ENCODE results near the gene STRIP2.
A peak's percentile ranks its signal among the peaks of the same experiment; 100 is the strongest.
"Not testable (repeated sequence)": the region's sequence is repeated elsewhere in the genome, so short reads cannot be mapped to it uniquely, and the experiment has no call there.

The STRIP2 gene

DNA sequence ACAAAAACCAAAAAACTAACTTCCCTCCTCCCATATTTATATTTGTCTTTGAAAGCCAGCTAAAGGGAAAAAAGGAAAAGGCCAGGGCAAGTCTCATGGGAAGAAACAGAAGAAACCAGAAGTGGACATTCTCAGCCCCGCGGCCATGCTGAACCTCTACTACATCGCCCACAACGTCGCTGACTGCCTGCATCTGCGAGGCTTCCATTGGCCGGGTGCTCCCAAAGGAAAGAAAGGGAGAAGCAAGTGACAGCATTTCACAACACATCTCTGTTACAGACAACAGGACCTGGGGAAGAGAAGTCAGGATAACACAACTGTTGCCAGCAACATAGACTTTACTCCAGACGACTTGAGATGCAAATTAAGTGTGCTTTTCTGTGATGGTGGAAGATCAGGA is 78.0 kb downstream of the STRIP2 start:
- H2AFZ ChIP-seq (ENCODE audit: low read length, unreplicated experiment) = peak overlapping the region; percentile 3
- H3K27ac ChIP-seq (ENCODE audit: low read depth, low read length) = no peak overlapping the region
- no peaks in the 10 kb centered on the region for H3K27me3 ChIP-seq (ENCODE audit: insufficient read depth, low read length)
- H3K36me3 ChIP-seq (ENCODE audit: insufficient read depth, low read length) = no peaks in the 10 kb centered on the region
- H3K79me2 ChIP-seq (ENCODE audit: control insufficient read depth, insufficient read depth, low read length, unreplicated experiment) = no peaks in the 10 kb centered on the region
- H3K4me3 ChIP-seq (ENCODE audit: low read depth, low read length) = no peak overlapping the region
- no peaks in the 10 kb centered on the region for H3K4me1 ChIP-seq (ENCODE audit: control insufficient read depth, insufficient read depth, low read length, unreplicated experiment)

DNA sequence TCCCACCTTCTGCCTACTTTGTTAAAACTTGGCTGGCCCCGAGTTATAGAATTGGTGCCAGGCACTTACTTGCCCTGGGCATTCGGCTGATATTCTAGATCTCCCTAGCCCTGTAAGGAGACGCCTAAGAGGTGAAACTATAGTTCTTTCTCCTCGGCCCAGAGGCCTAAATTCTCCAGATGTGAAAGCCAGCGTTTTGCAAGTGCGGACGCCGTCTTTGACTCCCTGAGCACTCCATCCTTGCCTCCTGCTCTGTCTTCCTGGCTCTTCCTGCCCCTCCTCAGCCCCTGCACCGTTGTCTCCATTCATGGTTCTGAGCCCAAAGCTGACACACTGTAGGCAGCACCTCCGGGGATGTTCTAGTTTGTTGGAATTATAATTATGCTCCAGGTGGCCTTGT is 79.3 kb downstream of the STRIP2 start:
- no peaks in the 10 kb centered on the region for H3K27me3 ChIP-seq (ENCODE audit: insufficient read depth, low read length)
- no peaks in the 10 kb centered on the region for H3K79me2 ChIP-seq (ENCODE audit: control insufficient read depth, insufficient read depth, low read length, unreplicated experiment)
- no peaks in the 10 kb centered on the region for H3K36me3 ChIP-seq (ENCODE audit: insufficient read depth, low read length)
- no peak overlapping the region for H3K4me3 ChIP-seq (ENCODE audit: low read depth, low read length)
- no peak overlapping the region for H3K27ac ChIP-seq (ENCODE audit: low read depth, low read length)
- no peak overlapping the region for H2AFZ ChIP-seq (ENCODE audit: low read length, unreplicated experiment)
- H3K4me1 ChIP-seq (ENCODE audit: control insufficient read depth, insufficient read depth, low read length, unreplicated experiment) = no peaks in the 10 kb centered on the region

DNA sequence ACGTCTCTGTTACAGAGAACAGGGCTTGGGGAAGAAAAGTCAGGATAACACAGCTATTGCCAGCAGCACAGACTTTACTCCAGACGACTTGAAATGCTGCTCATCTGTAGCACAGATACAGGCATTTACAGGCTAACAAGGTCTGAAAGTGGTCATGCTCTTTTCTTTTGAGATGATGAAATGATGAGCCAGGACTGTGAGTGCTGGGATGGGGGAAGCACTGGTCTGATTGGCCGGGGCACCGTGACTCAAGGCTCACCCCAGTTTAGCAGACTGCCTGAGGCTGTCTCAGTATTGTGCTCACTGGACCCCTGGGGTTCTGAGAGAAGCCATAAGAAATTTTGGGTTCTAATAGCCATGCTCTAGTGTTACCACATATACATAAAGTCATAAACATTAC is 80.5 kb downstream of the STRIP2 start:
- Histone ChIP-seq H3K4me1 (ENCODE audit: control insufficient read depth, insufficient read depth, low read length, unreplicated experiment) (no peaks in the 10 kb centered on the region), H3K79me2 (ENCODE audit: control insufficient read depth, insufficient read depth, low read length, unreplicated experiment) (no peaks in the 10 kb centered on the region), H3K36me3 (ENCODE audit: insufficient read depth, low read length) (no peaks in the 10 kb centered on the region), H3K27ac (ENCODE audit: low read depth, low read length) (no peak overlapping the region), H3K4me3 (ENCODE audit: low read depth, low read length) (no peak overlapping the region), H2AFZ (ENCODE audit: low read length, unreplicated experiment) (no peak overlapping the region), H3K27me3 (ENCODE audit: insufficient read depth, low read length) (0 out of 2 replicates have a peak, but pooled peaks cover 2% of the 10 kb centered on the region)

DNA sequence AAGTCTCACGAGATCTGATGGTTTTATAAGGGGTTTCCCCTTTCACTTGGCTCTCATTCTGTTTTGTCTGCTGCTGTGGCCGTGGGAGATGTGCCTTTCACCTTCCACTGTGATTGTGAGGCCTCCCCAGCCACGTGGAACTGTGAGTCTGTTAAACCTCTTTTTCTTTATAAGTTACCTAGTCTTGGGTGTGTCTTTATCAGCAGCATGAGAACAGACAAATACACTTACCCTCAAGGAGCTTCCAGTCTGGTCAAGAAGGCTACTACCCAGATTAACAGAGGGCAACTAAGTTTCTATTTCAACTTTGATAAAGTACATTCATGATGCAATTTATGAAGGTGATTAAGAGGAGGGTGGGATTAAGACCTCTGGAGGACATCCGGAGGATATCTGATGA is 81.1 kb downstream of the STRIP2 start:
- H3K4me1 ChIP-seq (ENCODE audit: control insufficient read depth, insufficient read depth, low read length, unreplicated experiment) = no peaks in the 10 kb centered on the region
- no peak overlapping the region for H3K4me3 ChIP-seq (ENCODE audit: low read depth, low read length)
- H3K79me2 ChIP-seq (ENCODE audit: control insufficient read depth, insufficient read depth, low read length, unreplicated experiment) = no peaks in the 10 kb centered on the region
- H2AFZ ChIP-seq (ENCODE audit: low read length, unreplicated experiment) = no peak overlapping the region
- H3K27me3 ChIP-seq (ENCODE audit: insufficient read depth, low read length) = 0 out of 2 replicates have a peak, but pooled peaks cover 4% of the 10 kb centered on the region
- H3K36me3 ChIP-seq (ENCODE audit: insufficient read depth, low read length) = no peaks in the 10 kb centered on the region
- no peak overlapping the region for H3K27ac ChIP-seq (ENCODE audit: low read depth, low read length)

DNA sequence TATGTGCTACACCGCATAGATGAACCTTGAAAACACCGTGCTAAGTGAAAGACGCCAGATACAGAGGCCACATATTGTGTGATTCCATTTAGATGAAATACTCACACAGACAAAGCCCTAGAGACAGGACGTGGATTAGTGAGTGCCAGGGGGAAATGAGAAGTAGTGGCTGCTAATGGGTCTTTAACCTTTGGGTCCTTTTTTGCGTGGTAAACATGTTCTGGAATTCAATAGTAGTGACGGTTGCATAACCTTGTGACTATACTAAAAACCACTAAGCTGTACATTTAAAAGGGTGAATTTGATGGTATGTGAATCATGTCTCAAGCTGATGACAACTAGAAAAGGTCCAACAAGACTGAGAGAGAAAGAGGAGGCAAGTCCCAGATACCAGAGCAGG is 83.7 kb downstream of the STRIP2 start:
- no peak overlapping the region for H3K27ac ChIP-seq (ENCODE audit: low read depth, low read length)
- no peaks in the 10 kb centered on the region for H3K36me3 ChIP-seq (ENCODE audit: insufficient read depth, low read length)
- H3K79me2 ChIP-seq (ENCODE audit: control insufficient read depth, insufficient read depth, low read length, unreplicated experiment) = no peaks in the 10 kb centered on the region

DNA sequence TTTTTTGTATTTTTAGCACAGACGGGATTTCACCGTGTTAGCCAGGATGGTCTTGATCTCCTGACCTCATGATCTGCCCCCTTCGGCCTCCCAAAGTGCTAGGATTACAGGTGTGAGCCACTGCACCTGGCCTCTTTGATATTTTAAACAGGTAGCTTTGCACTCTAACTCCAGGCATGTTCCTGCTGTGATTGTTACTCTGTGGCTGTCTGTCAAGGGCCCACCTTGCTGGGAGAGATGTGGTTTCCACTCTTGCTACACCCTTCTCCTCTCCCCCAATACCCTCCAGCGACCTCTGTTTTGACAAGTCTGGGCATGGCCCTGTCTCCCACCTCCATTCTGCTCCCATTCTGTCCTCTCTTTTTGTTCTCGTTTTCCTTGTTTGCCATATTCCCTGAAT is 85.2 kb downstream of the STRIP2 start:
- Histone ChIP-seq H3K4me3 (ENCODE audit: low read depth, low read length) (no peak overlapping the region), H3K79me2 (ENCODE audit: control insufficient read depth, insufficient read depth, low read length, unreplicated experiment) (no peaks in the 10 kb centered on the region), H3K27ac (ENCODE audit: low read depth, low read length) (no peak overlapping the region), H3K36me3 (ENCODE audit: insufficient read depth, low read length) (no peaks in the 10 kb centered on the region), H3K27me3 (ENCODE audit: insufficient read depth, low read length) (peaks cover 16% of the 10 kb centered on the region), H2AFZ (ENCODE audit: low read length, unreplicated experiment) (no peak overlapping the region), H3K4me1 (ENCODE audit: control insufficient read depth, insufficient read depth, low read length, unreplicated experiment) (no peaks in the 10 kb centered on the region)

More for the DNA sequence above, 83.7 kb downstream of the STRIP2 start:
- Histone ChIP-seq H3K27me3 (ENCODE audit: insufficient read depth, low read length) (peaks cover 15% of the 10 kb centered on the region), H3K4me1 (ENCODE audit: control insufficient read depth, insufficient read depth, low read length, unreplicated experiment) (no peaks in the 10 kb centered on the region), H3K4me3 (ENCODE audit: low read depth, low read length) (no peak overlapping the region), H2AFZ (ENCODE audit: low read length, unreplicated experiment) (no peak overlapping the region)

DNA sequence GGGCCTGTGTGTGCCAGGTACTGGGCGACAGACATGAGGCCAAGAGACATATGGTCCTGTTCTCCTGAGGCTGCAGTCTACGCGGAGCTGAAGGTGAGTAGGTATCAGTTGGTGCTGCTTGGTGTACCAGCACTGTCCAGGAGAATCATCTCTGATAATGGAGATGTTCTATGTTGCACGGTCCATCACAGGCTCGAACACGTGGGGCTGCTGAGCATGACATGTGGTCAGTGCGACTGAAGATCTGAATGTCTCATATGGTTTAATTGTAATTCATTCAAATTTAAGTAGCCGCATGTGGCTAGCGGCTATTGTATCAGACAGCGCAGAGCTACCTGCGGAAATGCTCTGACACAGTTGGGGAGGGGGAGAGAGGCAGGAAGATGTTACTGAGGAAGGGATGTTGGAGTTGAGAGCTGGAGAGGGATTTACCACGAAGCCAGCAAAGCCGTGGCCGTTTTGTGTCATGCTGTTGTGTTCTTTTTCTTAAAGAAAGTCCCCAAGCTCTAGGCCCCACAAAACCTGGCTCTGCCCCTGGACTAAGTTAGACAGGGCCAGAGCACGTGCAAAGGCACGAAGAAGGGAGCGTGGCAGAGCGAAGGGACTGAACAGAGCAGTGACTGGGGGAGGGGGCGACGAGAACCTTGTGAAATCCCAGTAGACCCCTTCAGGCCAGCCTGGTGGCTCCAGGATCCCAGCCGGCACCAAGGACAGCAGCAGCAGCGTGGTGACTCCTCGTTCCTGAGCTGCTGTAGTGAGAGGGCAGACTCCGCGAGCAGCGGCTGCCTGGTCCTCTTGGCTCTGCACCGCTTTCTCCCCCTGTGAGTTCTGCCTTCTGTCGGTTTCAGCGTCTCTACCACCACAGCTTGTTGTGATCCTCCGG is 88.1 kb downstream of the STRIP2 start:
- no peaks in the 10 kb centered on the region for H3K79me2 ChIP-seq (ENCODE audit: control insufficient read depth, insufficient read depth, low read length, unreplicated experiment)
- H3K27me3 ChIP-seq (ENCODE audit: insufficient read depth, low read length) = peaks cover 16% of the 10 kb centered on the region
- H2AFZ ChIP-seq (ENCODE audit: low read length, unreplicated experiment) = no peak overlapping the region
- no peaks in the 10 kb centered on the region for H3K4me1 ChIP-seq (ENCODE audit: control insufficient read depth, insufficient read depth, low read length, unreplicated experiment)
- H3K4me3 ChIP-seq (ENCODE audit: low read depth, low read length) = no peak overlapping the region
- H3K27ac ChIP-seq (ENCODE audit: low read depth, low read length) = no peak overlapping the region
- no peaks in the 10 kb centered on the region for H3K36me3 ChIP-seq (ENCODE audit: insufficient read depth, low read length)

DNA sequence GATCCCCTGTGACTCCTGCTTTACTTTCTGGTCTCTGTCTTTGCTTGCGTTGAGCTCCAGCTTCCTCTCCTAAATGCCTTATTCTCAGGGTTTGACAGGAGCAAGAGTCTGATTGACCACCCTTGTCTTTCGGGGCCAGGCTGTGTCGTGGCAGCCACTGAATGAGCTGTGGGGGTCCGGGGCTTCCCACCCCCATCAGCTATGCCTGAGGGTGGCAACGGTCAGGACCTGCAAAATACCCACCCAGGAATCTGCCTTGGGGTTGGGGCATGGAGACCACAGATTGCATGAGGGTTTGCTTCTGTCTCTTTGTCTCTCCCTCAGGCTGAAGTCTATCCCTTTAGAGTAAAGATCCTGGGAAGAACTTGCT is 88.7 kb downstream of the STRIP2 start:
- Histone ChIP-seq H3K36me3 (ENCODE audit: insufficient read depth, low read length) (no peaks in the 10 kb centered on the region), H3K27ac (ENCODE audit: low read depth, low read length) (no peak overlapping the region), H3K27me3 (ENCODE audit: insufficient read depth, low read length) (peaks cover 16% of the 10 kb centered on the region), H3K79me2 (ENCODE audit: control insufficient read depth, insufficient read depth, low read length, unreplicated experiment) (no peaks in the 10 kb centered on the region), H3K4me3 (ENCODE audit: low read depth, low read length) (no peak overlapping the region), H3K4me1 (ENCODE audit: control insufficient read depth, insufficient read depth, low read length, unreplicated experiment) (no peaks in the 10 kb centered on the region), H2AFZ (ENCODE audit: low read length, unreplicated experiment) (no peak overlapping the region)

DNA sequence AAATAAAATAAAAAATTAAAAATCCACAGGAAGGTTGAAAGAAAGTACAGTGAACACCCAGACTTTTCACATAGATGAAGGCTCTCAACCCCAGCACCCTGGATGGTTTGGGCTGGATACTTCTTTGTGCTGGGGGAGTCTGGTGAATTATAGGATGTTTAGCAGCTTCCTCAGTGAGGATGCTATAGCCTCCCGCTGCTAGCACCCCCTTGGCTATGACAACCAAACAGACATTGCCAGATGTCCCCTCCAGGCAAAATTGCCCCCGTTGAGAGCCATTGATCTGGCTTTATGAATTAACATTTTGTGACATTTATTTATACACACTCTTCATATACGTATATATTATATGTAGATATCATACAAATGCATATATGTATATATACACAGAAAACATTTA is 89.7 kb downstream of the STRIP2 start:
- Histone ChIP-seq H3K27ac (ENCODE audit: low read depth, low read length) (no peak overlapping the region), H2AFZ (ENCODE audit: low read length, unreplicated experiment) (no peak overlapping the region), H3K27me3 (ENCODE audit: insufficient read depth, low read length) (peaks cover 16% of the 10 kb centered on the region), H3K79me2 (ENCODE audit: control insufficient read depth, insufficient read depth, low read length, unreplicated experiment) (no peaks in the 10 kb centered on the region), H3K4me1 (ENCODE audit: control insufficient read depth, insufficient read depth, low read length, unreplicated experiment) (no peaks in the 10 kb centered on the region), H3K36me3 (ENCODE audit: insufficient read depth, low read length) (no peaks in the 10 kb centered on the region), H3K4me3 (ENCODE audit: low read depth, low read length) (no peak overlapping the region)

DNA sequence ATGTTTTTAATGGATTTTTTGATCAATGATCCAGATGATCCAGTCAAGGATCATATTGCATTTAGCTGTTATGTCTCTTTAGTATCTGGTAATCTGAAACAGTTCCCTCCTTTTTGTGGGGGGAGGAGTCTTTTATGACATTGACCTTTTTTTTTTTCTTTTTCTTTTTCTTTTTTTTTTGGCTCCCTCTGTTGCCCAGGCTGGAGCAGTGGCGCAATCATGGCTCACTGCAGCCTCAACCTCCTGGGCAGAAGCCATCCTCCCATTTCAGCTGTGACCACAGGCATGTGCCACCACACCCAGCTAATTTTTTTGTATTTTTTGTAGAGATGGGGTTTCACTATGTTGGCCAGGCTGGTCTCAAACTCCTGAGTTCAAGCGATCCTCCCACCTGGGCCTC is 90.2 kb downstream of the STRIP2 start:
- H3K27me3 ChIP-seq (ENCODE audit: insufficient read depth, low read length) = peaks cover 16% of the 10 kb centered on the region
- H3K79me2 ChIP-seq (ENCODE audit: control insufficient read depth, insufficient read depth, low read length, unreplicated experiment); H3K4me1 ChIP-seq (ENCODE audit: control insufficient read depth, insufficient read depth, low read length, unreplicated experiment); H2AFZ ChIP-seq (ENCODE audit: low read length, unreplicated experiment); H3K4me3 ChIP-seq (ENCODE audit: low read depth, low read length); H3K27ac ChIP-seq (ENCODE audit: low read depth, low read length); H3K36me3 ChIP-seq (ENCODE audit: insufficient read depth, low read length): not testable (repeated sequence)

DNA sequence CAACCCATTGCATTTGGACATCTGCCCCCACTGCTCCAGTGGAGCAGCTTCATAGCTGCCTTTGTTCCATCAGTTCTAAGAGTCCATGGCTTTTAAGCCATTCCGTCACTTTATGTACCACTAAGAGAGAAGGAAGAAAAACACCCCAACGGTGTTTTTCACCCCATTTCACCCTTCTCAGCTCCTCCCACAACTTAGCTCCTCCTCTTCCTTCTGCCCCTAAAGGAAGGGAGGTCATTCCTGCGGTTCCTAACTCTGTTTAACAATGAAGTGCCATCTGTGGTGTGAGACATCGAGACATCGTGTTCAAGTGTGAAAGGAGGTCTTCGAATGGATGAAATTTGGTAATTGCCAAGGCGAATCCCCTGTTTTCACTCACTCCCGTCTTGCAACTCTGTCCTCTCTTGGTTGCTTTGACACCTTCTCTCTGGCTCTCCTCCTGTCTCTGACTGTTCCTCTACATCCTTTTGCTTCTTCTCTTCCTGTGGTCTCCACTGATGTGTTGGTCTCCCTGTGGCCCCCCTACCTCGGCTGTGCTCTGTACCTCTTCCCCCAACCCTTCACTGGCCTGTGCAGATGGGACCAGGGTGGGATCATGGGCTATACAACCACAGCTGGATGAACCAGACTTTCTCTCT is 91.1 kb downstream of the STRIP2 start:
- Histone ChIP-seq H2AFZ (ENCODE audit: low read length, unreplicated experiment) (no peak overlapping the region), H3K4me1 (ENCODE audit: control insufficient read depth, insufficient read depth, low read length, unreplicated experiment) (no peaks in the 10 kb centered on the region), H3K27me3 (ENCODE audit: insufficient read depth, low read length) (peaks cover 12% of the 10 kb centered on the region), H3K4me3 (ENCODE audit: low read depth, low read length) (no peak overlapping the region), H3K79me2 (ENCODE audit: control insufficient read depth, insufficient read depth, low read length, unreplicated experiment) (no peaks in the 10 kb centered on the region), H3K36me3 (ENCODE audit: insufficient read depth, low read length) (no peaks in the 10 kb centered on the region), H3K27ac (ENCODE audit: low read depth, low read length) (no peak overlapping the region)
